ENCODE results near the gene LDHAL6B.

LDHAL6B gene

DNA sequence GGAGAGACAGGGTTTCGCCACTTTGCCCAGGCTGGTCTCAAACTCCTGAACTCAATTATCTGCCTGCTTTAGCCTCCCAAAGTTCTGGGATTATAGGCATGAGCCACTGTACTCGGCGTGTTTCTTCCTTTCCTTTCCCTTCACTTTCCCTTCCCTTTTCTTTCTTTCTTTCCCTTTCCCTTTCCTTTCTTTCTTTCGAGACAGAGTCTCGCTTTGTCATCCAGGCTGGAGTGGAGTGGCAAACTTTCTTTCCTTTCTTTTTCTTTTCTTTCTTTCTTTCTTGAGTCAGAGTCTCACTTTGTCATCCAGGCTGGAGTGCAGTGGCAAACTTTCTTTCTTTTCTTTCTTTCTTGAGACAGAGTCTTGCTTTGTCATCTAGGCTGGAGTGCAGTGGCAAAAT, 17.4 kb upstream of the LDHAL6B start:
- DNase-seq (ENCODE audit: low read depth) = no peak
- TF ChIP-seq CTCF (IDR thresholded peaks at IDR 0.05; ENCODE audit: low read depth, low read length, missing control alignments) = no peak
- in situ Hi-C loops (cut with HindIII; ENCODE audit: low sequenced_read_pairs) = no loop called here
- H3K4me3 ChIP-seq (ENCODE audit: low read depth, low read length) = no peak overlapping the region

DNA sequence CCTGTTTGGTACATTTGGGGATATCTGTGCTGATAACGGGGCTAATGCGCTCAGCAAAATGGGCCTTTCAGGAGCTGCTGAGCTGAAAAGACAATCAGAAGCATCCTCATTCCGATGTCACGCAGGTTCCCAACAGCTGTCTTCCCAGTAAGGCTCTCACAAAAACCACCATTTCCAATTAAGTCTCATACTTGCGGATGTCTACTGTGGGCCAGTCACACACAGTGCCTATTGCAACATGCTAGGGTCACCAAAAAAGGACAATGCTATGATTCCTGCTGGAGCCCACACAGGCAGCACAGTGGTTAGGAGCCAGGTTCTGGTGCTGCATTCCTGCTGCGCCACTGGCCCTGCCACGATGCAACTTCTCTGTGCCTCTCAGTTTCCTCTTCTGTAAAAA, 16.4 kb upstream of the LDHAL6B start:
- no peak overlapping the region for H3K4me3 ChIP-seq (ENCODE audit: low read depth, low read length)
- in situ Hi-C loops (cut with HindIII; ENCODE audit: low sequenced_read_pairs) = no loop called here
- TF ChIP-seq CTCF (IDR thresholded peaks at IDR 0.05; ENCODE audit: low read depth, low read length, missing control alignments) = no peak
- no peak for DNase-seq (ENCODE audit: low read depth)

DNA sequence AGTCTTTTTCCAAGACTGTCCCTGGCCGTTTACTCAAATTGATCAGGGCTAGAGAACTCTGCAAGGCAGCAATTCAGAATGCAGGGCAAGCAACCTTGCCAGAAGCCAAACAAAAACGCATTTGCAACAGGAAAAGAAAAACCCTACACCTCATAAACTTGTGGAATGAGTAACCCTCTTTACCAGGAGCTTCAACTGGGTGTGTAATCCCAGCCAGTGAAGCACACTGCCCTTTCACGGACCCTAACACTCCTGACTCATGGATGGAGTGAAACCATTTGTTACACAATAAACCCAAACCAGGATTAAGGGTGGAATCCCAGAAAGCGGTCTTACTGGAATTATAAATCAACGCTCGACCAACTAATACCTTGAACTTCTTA, 14.8 kb upstream of the LDHAL6B start:
- no peak for TF ChIP-seq CTCF (IDR thresholded peaks at IDR 0.05; ENCODE audit: low read depth, low read length, missing control alignments)
- in situ Hi-C loops (cut with HindIII; ENCODE audit: low sequenced_read_pairs) = no loop called here
- DNase-seq (ENCODE audit: low read depth) = peak; percentile 79
- H3K4me3 ChIP-seq (ENCODE audit: low read depth, low read length) = no peak overlapping the region

DNA sequence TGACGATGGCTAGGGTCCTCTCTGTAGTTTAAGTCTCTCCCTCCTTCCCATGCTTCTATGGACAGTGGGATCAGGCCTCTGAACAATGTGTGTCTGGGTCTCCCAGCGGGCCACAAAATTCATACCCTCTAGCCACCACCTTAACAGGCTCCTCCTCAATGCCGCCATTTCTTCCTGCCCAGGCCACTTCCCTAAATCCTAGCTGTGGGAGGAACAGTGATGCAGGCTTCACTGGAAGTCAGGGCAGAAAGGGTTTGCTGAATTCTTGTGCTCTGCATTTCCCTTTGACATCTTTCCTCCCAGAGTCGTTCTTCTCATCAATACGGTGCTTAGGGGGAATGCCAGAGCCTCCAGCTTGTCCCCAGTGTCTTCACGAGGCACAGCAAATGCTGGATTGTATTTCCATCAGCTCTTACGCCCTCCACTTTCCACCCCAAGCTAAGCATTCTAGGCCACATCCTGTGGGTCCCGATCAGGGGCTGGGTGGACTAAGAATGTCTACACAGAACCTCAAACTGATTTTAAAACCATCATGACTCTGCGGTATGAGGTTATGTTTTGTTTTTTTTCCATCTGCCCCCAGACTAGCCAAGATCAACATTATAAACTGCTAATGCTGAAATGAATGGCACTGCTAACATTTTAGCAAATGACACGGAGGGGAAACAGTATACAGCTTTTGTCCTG, 11.9 kb upstream of the LDHAL6B start:
- no peak overlapping the region for H3K4me3 ChIP-seq (ENCODE audit: low read depth, low read length)
- in situ Hi-C loops (cut with HindIII; ENCODE audit: low sequenced_read_pairs) = no loop called here
- no peak for TF ChIP-seq CTCF (IDR thresholded peaks at IDR 0.05; ENCODE audit: low read depth, low read length, missing control alignments)

DNA sequence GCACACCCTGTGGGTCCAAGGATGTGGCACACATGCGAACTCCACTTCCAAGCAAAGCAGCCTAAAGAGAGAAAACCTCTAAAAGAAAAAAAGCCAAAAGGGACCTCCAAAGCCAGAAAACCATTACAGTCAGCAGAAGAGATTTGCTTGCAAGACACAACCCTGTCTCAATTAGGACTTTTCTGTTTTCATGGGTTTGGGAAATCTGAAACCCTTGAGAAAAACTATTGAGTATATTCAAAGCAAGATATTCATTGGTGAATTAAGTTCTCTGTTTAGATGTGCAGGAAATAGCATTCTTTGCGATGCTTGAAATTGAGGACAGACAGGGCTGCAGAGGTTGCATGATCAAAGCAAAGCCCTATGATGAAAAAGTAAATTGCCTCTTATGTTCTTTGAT, 10.2 kb upstream of the LDHAL6B start:
- no peak for TF ChIP-seq CTCF (IDR thresholded peaks at IDR 0.05; ENCODE audit: low read depth, low read length, missing control alignments)
- in situ Hi-C loops (cut with HindIII; ENCODE audit: low sequenced_read_pairs) = no loop called here
- no peak for DNase-seq (ENCODE audit: low read depth)
- H3K4me3 ChIP-seq (ENCODE audit: low read depth, low read length) = no peak overlapping the region

More for the DNA sequence above, 11.9 kb upstream of the LDHAL6B start:
- no peak for DNase-seq (ENCODE audit: low read depth)

- no peak for DNase-seq (ENCODE audit: low read depth)
- no peak for TF ChIP-seq CTCF (IDR thresholded peaks at IDR 0.05; ENCODE audit: low read depth, low read length, missing control alignments)
- H3K4me3 ChIP-seq (ENCODE audit: low read depth, low read length) = no peak overlapping the region
- in situ Hi-C loops (cut with HindIII; ENCODE audit: low sequenced_read_pairs) = no loop called here
Measured at GRCh38 chr15:59197454-59197853, 9.2 kb upstream of the LDHAL6B start.
